ENCODE data around the gene MCUB.
"Not testable (repeated sequence)": the region's sequence is repeated elsewhere in the genome, so short reads cannot be mapped to it uniquely, and the experiment has no call there.

MCUB gene

GRCh38 chr4:109671350-109671749 is 111.3 kb downstream of the MCUB start:
- TF ChIP-seq TAF1 (IDR thresholded peaks at IDR 0.05; ENCODE audit: borderline replicate concordance, low read depth, low read length), result no peak
- no peak for DNase-seq (ENCODE audit: insufficient read length)
- FAIRE-seq, result no peak

DNA sequence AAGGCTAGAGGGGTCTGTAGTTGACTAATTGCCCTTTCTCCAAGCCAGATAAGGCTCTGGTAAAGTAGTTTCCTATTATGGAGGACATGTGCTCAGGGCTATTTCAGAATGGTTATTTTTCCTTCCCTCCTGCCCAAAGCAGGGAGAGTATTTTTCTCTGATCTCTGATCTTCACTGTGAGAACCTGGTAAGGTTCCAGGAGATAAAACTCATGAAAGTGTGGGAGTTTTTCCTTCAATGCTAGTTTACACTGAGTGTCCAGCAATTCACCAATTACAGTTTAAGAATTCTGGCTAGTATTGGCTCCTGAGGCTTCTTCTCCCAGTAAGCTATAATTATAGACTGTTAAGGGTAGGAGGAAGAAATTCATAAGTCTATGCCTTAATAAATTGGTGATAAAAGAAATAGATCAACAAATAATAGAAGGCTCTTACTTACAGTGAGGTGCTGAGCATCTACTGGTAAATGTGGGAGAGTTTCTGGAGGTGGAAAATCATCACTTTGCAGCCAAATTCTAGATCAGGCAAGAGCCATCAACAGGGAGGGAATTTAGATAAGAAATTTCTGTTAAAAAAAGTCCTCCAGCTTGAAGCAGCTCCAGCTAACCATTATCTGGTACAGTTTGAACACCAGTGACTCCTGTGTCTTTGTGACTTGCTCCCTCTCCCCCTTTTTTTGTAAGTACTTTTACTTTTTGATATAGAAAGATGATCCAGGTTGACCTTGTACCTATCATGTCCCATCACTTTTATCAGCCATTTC is 112.3 kb downstream of the MCUB start:
- TF ChIP-seq TAF1 (IDR thresholded peaks at IDR 0.05; ENCODE audit: borderline replicate concordance, low read depth, low read length), result no peak
- no peak for TF ChIP-seq POLR2A (IDR thresholded peaks at IDR 0.05; ENCODE audit: low read depth, low read length)
- TF ChIP-seq POLR2AphosphoS5 (IDR thresholded peaks at IDR 0.05; ENCODE audit: low read depth, low read length), result no peak
- DNase-seq (ENCODE audit: insufficient read length), result no peak
- FAIRE-seq, result no peak

DNA sequence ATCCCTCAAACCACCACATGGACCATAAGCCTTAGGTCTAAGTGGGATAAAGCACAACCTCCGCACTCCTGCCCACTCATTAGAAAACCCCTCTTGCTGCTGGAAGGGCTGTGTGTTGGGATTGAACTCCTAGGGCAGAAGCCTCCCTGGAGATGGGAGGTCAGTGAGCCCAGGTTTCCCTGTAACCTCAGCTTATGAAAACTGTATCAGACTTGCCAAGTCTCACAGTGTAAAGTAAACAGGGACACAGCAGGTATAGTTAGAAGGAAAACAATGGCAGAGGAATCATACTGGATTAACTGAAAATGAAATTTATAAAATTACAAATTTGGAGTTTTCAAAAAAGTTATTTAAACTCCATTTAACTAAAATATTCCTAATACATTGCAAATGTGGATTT is 113.3 kb downstream of the MCUB start:
- DNase-seq (ENCODE audit: insufficient read length) (no peak), FAIRE-seq (no peak)
- TF ChIP-seq POLR2A (IDR thresholded peaks at IDR 0.05; ENCODE audit: low read depth, low read length) (no peak), TAF1 (IDR thresholded peaks at IDR 0.05; ENCODE audit: borderline replicate concordance, low read depth, low read length) (no peak), POLR2AphosphoS5 (IDR thresholded peaks at IDR 0.05; ENCODE audit: low read depth, low read length) (no peak)

DNA sequence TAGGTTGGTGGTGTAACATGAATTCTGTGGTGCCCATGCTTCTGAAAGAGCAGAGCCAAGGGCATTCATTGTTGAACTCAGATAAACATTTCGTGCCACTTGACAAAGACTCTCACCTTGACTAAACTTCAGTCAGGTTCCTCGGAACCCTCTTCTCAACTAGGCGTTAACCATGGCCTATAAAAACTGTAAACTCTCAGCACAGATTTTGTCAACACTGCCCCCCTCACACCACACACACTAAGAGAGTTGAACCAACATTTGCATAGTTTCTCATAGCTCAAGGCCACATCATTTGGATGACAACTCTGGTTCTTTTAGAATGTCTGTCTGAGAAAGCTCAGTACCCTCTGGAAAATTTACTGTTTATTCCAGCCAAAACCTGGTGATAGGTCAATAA is 115.1 kb downstream of the MCUB start:
- DNase-seq (ENCODE audit: insufficient read length) (no peak), FAIRE-seq (no peak)

DNA sequence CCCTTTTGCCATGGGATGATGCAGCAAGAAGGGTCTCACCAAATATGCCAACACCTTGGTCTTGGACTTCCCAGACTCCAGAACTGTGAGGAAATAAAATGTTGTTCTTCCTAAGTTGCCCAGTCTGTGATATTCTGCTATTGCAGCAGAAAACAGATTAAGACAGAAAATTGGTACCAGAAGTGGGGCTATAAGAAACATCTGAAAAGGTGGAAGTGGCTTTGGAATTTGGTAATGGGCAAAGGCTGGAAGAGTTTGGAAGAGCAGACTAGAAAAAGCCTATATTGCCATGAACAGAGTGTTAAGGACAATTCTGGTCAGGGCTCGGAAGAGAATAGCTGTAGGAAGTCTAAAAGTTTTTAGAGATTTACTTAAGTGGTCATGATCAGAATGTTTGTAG is 115.8 kb downstream of the MCUB start:
- TF ChIP-seq TAF1 (IDR thresholded peaks at IDR 0.05; ENCODE audit: borderline replicate concordance, low read depth, low read length) (no peak), POLR2AphosphoS5 (IDR thresholded peaks at IDR 0.05; ENCODE audit: low read depth, low read length) (no peak), POLR2A (IDR thresholded peaks at IDR 0.05; ENCODE audit: low read depth, low read length) (no peak)
- no peak for FAIRE-seq

More for the DNA sequence above, 115.1 kb downstream of the MCUB start:
- no peak for TF ChIP-seq POLR2A (IDR thresholded peaks at IDR 0.05; ENCODE audit: low read depth, low read length)
- no peak for TF ChIP-seq TAF1 (IDR thresholded peaks at IDR 0.05; ENCODE audit: borderline replicate concordance, low read depth, low read length)
- TF ChIP-seq POLR2AphosphoS5 (IDR thresholded peaks at IDR 0.05; ENCODE audit: low read depth, low read length), result no peak

GRCh38 chr4:109676886-109677285 is 116.8 kb downstream of the MCUB start:
- FAIRE-seq (no peak), DNase-seq (ENCODE audit: insufficient read length) (no peak)
- TF ChIP-seq POLR2A (IDR thresholded peaks at IDR 0.05; ENCODE audit: low read depth, low read length) (no peak), POLR2AphosphoS5 (IDR thresholded peaks at IDR 0.05; ENCODE audit: low read depth, low read length) (no peak), TAF1 (IDR thresholded peaks at IDR 0.05; ENCODE audit: borderline replicate concordance, low read depth, low read length) (no peak)

More for the DNA sequence above, 115.8 kb downstream of the MCUB start:
- DNase-seq (ENCODE audit: insufficient read length), result no peak

DNA sequence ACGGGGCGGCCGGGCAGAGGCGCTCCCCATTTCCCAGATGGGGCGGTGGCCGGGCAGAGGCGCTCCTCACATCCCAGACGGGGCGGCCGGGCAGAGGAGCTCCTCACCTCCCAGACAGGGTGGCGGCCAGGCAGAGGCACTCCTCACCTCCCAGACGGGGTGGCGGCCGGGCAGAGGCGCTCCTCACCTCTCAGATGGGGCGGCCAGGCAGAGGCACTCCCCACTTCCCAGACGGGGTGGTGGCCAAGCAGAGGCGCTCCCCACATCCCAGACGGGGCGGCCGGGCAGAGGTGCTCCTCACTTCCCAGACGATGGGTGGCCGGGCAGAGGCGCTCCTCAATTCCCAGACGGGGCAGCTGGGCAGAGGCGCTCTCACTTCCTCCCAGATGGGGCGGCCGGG is 118.4 kb downstream of the MCUB start:
- FAIRE-seq, result not testable (repeated sequence)

DNA sequence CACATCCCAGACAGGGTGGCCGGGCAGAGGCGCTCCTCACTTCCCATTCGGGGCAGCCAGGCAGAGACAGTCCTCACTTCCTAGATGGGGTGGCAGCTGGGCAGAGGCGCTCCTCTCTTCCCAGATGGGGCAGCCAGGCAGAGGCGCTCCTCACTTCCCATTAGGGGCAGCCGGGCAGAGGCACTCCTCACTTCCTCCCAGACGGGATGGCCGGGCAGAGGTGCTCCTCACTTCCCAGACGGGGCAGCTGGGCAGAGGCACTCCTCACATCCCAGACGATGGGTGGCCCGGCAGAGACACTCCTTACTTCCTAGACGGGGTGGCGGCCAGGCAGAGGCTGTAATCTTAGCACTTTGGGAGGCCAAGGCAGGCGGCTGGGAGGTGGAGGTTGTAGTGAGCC is 118.9 kb downstream of the MCUB start:
- not testable (repeated sequence) for FAIRE-seq

More for the DNA sequence above, 118.4 kb downstream of the MCUB start:
- DNase-seq (ENCODE audit: insufficient read length), result not testable (repeated sequence)

GRCh38 chr4:109682875-109683274 is 122.8 kb downstream of the MCUB start:
- no peak for FAIRE-seq
- no peak for DNase-seq (ENCODE audit: insufficient read length)
- TF ChIP-seq POLR2AphosphoS5 (IDR thresholded peaks at IDR 0.05; ENCODE audit: low read depth, low read length) (no peak), TAF1 (IDR thresholded peaks at IDR 0.05; ENCODE audit: borderline replicate concordance, low read depth, low read length) (no peak), POLR2A (IDR thresholded peaks at IDR 0.05; ENCODE audit: low read depth, low read length) (no peak)

More for the DNA sequence above, 118.9 kb downstream of the MCUB start:
- DNase-seq (ENCODE audit: insufficient read length), result not testable (repeated sequence)

DNA sequence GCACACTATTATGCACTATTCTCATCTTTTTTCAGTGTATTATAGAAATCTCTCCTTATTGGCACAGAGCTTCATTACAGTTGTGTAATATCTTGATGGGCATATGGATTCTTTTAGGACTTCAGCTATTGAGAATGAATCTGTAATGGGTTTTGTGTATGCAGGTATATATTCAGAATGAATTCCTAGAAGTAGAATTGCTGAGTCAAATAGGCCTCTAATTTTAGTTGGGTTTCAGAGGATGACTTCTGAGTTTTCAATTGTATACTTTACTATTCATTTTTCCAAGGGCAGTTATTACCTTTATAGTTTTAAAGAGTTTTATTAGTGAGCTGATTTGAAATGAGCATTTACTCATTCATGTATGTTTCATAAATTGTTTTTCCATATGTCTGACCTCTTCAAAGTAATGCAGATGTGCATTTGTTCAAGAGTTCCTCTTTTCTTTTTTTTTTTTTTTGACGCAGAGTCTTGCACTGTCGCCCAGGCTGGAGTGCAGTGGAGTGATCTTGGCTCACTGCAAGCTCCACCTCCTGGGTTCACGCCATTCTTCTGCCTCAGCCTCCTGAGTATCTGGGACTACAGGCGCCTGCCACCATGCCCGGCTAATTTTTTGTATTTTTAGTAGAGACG is 123.7 kb downstream of the MCUB start:
- TF ChIP-seq POLR2A (IDR thresholded peaks at IDR 0.05; ENCODE audit: low read depth, low read length), result no peak
- no peak for TF ChIP-seq TAF1 (IDR thresholded peaks at IDR 0.05; ENCODE audit: borderline replicate concordance, low read depth, low read length)
- TF ChIP-seq POLR2AphosphoS5 (IDR thresholded peaks at IDR 0.05; ENCODE audit: low read depth, low read length), result no peak
- no peak for FAIRE-seq
- DNase-seq (ENCODE audit: insufficient read length), result no peak

DNA sequence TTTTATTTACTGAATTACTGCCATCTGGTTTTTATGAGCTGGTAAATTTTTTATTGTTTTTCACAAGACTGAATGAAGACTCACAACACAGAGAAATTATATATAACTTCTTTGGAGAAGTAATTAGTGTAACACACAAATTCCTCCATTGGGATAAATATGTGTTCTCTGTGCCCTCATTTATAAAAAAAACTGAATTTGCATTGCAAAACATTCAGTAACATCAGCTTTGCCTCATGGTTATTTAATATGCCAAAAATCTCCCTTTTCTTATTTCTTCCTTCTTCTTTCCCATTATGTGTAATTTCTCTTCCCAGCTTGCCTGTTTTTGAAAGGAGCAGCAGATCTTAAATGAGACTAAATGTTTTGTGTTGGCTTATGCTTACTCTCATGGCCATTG is 124.7 kb downstream of the MCUB start:
- DNase-seq (ENCODE audit: insufficient read length), result no peak
- TF ChIP-seq POLR2AphosphoS5 (IDR thresholded peaks at IDR 0.05; ENCODE audit: low read depth, low read length), result no peak
- no peak for TF ChIP-seq TAF1 (IDR thresholded peaks at IDR 0.05; ENCODE audit: borderline replicate concordance, low read depth, low read length)
- no peak for TF ChIP-seq POLR2A (IDR thresholded peaks at IDR 0.05; ENCODE audit: low read depth, low read length)
- no peak for FAIRE-seq

DNA sequence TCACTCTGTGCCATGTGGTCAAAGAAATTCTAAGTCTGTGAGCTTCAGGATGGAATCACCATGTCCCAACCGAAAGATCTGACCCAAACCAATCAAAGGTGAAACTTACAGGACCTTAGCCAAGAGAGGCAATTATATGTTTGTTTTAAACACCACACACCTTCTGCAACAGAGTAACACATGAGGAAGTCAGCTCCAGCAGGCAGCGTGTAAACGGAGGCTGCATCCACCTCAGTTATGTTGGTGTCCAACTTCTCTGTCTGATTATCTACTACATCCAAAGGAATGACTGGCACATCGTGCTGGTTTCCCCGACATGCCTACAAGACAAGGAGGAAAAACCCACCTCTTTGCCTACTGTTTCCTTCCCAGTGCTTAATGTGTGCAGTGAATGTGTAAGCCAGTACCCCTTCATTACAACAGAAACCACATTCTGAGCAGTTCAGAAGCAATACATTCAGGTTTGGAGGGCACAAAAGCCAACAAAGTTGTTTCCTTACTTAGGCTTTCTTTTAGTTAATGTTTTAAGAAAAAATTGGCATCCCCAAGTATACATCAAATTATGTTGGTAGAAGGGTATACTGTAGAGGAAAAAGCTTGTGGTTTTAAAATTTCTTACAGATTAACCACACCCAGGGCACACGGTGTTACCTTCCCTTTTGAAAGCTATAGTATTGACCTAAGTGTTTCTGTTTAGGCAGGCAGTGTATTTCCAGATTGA is 130.8 kb downstream of the MCUB start:
- peak; percentile 24 for FAIRE-seq
- TF ChIP-seq POLR2A (IDR thresholded peaks at IDR 0.05; ENCODE audit: low read depth, low read length) (no peak), POLR2AphosphoS5 (IDR thresholded peaks at IDR 0.05; ENCODE audit: low read depth, low read length) (no peak), TAF1 (IDR thresholded peaks at IDR 0.05; ENCODE audit: borderline replicate concordance, low read depth, low read length) (no peak)
- DNase-seq (ENCODE audit: insufficient read length), result no peak
